Uterus (tissue), 2 donors: ENCODE measurements around the gene SFTPA2.

Experiments
- POLR2A ChIP-seq, 2 donors: fragments of 450-650 bp; IDR thresholded peaks; one replicate each; pipeline ENCODE4 v1.6.1; 2016; ENCODE audit warnings: antibody characterized with exemption in 2 of 2, mild to moderate bottlenecking in 1 of 2, moderate library complexity in 1 of 2
- TF ChIP-seq, protein P1 (sequence below), 4 experiments: fragments of 200-600 bp in 2 of 4; fragments of 450-650 bp in 2 of 4; sonication (generic) in 2 of 4; IDR thresholded peaks; one replicate each; pipeline ENCODE4 v1.5.1; 2016 to 2019; ENCODE audit warnings: antibody characterized with exemption in 4 of 4, mild to moderate bottlenecking in 2 of 4, moderate library complexity in 1 of 4

DNA sequence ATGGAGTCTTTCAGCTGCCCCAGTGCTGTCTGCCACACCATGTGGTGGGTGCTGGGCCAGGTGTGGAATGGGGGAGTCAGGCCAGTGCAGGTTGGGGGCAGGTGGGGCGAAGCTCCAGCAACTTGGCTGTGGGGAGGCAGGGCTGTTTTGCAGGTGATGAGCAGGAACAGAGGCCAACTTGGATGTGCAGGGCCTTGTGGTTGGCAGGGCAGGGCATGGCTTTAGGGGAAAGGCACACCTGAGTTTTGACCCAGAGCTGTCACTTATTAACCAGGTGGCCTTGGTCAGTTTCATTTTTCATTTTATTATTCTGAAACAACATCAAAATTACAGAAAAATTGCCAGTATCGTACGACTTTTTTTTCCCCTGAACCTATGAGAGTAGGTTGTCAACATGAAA, 1.1 kb upstream of the SFTPA2 start:
- TF ChIP-seq POLR2A (IDR thresholded peaks at IDR 0.05) = no peak
- TF ChIP-seq, protein P1, sequence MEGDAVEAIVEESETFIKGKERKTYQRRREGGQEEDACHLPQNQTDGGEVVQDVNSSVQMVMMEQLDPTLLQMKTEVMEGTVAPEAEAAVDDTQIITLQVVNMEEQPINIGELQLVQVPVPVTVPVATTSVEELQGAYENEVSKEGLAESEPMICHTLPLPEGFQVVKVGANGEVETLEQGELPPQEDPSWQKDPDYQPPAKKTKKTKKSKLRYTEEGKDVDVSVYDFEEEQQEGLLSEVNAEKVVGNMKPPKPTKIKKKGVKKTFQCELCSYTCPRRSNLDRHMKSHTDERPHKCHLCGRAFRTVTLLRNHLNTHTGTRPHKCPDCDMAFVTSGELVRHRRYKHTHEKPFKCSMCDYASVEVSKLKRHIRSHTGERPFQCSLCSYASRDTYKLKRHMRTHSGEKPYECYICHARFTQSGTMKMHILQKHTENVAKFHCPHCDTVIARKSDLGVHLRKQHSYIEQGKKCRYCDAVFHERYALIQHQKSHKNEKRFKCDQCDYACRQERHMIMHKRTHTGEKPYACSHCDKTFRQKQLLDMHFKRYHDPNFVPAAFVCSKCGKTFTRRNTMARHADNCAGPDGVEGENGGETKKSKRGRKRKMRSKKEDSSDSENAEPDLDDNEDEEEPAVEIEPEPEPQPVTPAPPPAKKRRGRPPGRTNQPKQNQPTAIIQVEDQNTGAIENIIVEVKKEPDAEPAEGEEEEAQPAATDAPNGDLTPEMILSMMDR (IDR thresholded peaks at IDR 0.05) = no peak
